Right lobe of liver (tissue), 4 donors: ENCODE data around the gene HOXB4.

Source experiments
- POLR2A ChIP-seq: fragments of 450-650 bp; IDR thresholded peaks from one replicate; pipeline ENCODE4 v1.6.1; 2017; ENCODE audit warnings: antibody characterized with exemption, mild to moderate bottlenecking
- TF ChIP-seq, protein P1 (sequence below), 4 donors: fragments of 200-600 bp in 3 of 4; fragments of 450-650 bp in 1 of 4; IDR thresholded peaks; one replicate each; pipeline versions ENCODE4 v1.5.1 to v1.8.0; 2016 to 2022; ENCODE audit warnings: antibody characterized with exemption in 4 of 4, mild to moderate bottlenecking in 2 of 4
- donor health status: DM: no; HTN: no; CAD: no.
- donor health status: DM: no; HTN: no; CAD: no.
- donor health status: DM: no; HTN: yes; CAD: no.

- TF ChIP-seq, protein P1, sequence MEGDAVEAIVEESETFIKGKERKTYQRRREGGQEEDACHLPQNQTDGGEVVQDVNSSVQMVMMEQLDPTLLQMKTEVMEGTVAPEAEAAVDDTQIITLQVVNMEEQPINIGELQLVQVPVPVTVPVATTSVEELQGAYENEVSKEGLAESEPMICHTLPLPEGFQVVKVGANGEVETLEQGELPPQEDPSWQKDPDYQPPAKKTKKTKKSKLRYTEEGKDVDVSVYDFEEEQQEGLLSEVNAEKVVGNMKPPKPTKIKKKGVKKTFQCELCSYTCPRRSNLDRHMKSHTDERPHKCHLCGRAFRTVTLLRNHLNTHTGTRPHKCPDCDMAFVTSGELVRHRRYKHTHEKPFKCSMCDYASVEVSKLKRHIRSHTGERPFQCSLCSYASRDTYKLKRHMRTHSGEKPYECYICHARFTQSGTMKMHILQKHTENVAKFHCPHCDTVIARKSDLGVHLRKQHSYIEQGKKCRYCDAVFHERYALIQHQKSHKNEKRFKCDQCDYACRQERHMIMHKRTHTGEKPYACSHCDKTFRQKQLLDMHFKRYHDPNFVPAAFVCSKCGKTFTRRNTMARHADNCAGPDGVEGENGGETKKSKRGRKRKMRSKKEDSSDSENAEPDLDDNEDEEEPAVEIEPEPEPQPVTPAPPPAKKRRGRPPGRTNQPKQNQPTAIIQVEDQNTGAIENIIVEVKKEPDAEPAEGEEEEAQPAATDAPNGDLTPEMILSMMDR (IDR thresholded peaks at IDR 0.05), result no peak
- TF ChIP-seq POLR2A, result no peak
Observed at GRCh38 chr17:48548523-48549280, 29.4 kb downstream of the HOXB4 start.
